ENCODE data around the gene RUNX2.

DNA sequence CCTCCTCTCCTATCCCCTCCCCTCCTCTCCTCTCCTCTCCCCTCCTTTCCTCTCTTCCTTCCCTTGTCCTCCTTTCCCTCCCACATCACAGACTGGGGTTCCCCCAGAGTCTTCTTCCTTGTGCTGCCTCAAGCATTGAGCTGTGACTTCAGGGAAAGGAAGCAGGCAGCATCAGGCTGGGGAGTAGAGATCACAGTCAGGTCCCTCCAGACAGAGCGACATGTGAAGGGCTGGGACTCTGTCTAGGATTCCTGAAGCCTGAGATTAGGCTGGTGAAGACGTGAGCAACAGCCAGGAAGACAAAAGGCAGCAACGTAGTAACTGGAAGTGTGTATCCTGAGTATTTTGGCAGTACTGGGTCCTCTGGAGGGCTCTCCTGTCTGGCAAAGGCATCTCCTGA lies 315.0 kb downstream of the RUNX2 start:
- no peak for TF ChIP-seq ZNF596 (tag by site-specific recombination; IDR thresholded peaks at IDR 0.05)
- no peak for TF ChIP-seq ZNF529 (tag by site-specific recombination; IDR thresholded peaks at IDR 0.05; ENCODE audit: insufficient replicate concordance)
- TF ChIP-seq, protein P1, sequence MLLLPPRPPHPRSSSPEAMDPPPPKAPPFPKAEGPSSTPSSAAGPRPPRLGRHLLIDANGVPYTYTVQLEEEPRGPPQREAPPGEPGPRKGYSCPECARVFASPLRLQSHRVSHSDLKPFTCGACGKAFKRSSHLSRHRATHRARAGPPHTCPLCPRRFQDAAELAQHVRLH (tag by site-specific recombination; IDR thresholded peaks at IDR 0.05), result no peak
- no peak for TF ChIP-seq ZEB2 (tag by site-specific recombination; IDR thresholded peaks at IDR 0.05)
- no peak for TF ChIP-seq ZNF677 (tag by site-specific recombination; IDR thresholded peaks at IDR 0.05)
